ENCODE measurements around the gene TIFAB.
A peak's percentile ranks its signal among the peaks of the same experiment; 100 is the strongest.

DNA sequence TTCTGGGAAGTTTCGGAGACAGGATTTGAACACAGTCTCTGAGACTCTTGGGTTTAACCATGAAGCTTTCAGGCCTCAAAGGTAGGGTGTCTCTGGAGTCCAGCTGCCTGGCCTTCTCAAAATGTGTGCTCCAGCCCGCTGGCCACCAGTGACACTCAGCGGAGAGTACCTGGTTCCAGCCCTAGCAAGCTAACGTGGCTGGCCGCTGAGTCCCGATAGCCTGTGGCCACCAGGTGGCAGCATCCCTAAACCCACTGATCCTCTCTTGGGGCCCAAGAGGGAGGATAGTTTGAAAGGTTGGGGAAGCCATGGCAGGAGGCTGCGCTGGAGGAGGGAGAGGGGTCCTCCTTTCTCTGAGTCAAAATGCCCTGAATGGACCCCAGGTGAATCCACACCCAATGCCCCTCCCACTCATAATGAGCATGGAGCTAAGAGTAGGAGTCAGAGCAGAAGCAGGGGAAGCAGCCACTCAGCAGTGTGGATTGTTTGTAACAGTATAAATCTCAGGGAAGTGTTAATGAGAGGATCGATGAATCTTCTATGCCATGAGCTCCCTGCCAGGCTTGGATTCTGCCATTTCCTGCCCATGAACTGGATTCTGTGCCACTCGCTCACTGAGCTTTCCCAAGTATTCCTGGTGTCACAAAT is 5.4 kb upstream of the TIFAB start:
- TF ChIP-seq POLR2AphosphoS5 (IDR thresholded peaks at IDR 0.05; ENCODE audit: low read depth, low read length) (peak; percentile 30; the same call in 1 of the 2 replicates), ZNF274 (IDR thresholded peaks at IDR 0.05; ENCODE audit: low read depth, low read length) (no peak), RAD21 (IDR thresholded peaks at IDR 0.05; ENCODE audit: low read depth) (peak; percentile 71), POLR2A (IDR thresholded peaks at IDR 0.05; ENCODE audit: borderline replicate concordance, extremely low read depth, insufficient read depth, insufficient read length) (no peak), CEBPB (IDR thresholded peaks at IDR 0.05; ENCODE audit: low read depth) (no peak), SP1 (IDR thresholded peaks at IDR 0.05; ENCODE audit: low read depth) (no peak), JUND (IDR thresholded peaks at IDR 0.05) (no peak), EGR1 (IDR thresholded peaks at IDR 0.05; ENCODE audit: low read depth) (no peak)
- TF ChIP-seq, protein P1, sequence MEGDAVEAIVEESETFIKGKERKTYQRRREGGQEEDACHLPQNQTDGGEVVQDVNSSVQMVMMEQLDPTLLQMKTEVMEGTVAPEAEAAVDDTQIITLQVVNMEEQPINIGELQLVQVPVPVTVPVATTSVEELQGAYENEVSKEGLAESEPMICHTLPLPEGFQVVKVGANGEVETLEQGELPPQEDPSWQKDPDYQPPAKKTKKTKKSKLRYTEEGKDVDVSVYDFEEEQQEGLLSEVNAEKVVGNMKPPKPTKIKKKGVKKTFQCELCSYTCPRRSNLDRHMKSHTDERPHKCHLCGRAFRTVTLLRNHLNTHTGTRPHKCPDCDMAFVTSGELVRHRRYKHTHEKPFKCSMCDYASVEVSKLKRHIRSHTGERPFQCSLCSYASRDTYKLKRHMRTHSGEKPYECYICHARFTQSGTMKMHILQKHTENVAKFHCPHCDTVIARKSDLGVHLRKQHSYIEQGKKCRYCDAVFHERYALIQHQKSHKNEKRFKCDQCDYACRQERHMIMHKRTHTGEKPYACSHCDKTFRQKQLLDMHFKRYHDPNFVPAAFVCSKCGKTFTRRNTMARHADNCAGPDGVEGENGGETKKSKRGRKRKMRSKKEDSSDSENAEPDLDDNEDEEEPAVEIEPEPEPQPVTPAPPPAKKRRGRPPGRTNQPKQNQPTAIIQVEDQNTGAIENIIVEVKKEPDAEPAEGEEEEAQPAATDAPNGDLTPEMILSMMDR (IDR thresholded peaks at IDR 0.05 in 2 of 3, conservative IDR thresholded peaks at IDR 0.05 in 1 of 3; ENCODE audit: borderline replicate concordance in 1 of 3, insufficient read depth in 1 of 3, low read depth in 2 of 3, low read length in 2 of 3): peak; percentile 89 to 97 (median 95)
- TF ChIP-seq, protein P2, sequence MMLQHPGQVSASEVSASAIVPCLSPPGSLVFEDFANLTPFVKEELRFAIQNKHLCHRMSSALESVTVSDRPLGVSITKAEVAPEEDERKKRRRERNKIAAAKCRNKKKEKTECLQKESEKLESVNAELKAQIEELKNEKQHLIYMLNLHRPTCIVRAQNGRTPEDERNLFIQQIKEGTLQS (IDR thresholded peaks at IDR 0.05): no peak
- TF ChIP-seq, protein P3, sequence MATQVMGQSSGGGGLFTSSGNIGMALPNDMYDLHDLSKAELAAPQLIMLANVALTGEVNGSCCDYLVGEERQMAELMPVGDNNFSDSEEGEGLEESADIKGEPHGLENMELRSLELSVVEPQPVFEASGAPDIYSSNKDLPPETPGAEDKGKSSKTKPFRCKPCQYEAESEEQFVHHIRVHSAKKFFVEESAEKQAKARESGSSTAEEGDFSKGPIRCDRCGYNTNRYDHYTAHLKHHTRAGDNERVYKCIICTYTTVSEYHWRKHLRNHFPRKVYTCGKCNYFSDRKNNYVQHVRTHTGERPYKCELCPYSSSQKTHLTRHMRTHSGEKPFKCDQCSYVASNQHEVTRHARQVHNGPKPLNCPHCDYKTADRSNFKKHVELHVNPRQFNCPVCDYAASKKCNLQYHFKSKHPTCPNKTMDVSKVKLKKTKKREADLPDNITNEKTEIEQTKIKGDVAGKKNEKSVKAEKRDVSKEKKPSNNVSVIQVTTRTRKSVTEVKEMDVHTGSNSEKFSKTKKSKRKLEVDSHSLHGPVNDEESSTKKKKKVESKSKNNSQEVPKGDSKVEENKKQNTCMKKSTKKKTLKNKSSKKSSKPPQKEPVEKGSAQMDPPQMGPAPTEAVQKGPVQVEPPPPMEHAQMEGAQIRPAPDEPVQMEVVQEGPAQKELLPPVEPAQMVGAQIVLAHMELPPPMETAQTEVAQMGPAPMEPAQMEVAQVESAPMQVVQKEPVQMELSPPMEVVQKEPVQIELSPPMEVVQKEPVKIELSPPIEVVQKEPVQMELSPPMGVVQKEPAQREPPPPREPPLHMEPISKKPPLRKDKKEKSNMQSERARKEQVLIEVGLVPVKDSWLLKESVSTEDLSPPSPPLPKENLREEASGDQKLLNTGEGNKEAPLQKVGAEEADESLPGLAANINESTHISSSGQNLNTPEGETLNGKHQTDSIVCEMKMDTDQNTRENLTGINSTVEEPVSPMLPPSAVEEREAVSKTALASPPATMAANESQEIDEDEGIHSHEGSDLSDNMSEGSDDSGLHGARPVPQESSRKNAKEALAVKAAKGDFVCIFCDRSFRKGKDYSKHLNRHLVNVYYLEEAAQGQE (IDR thresholded peaks at IDR 0.05; ENCODE audit: low read depth): no peak

Measured in HCT116 (cell line).